HFF-Myc (cell line): ENCODE measurements around the gene PLCB1.

ENCODE experiments used
- DNase-seq: peaks from one replicate; pipeline ENCODE4 v3.0.0-alpha.2; 2011; ENCODE audit warnings: low read depth; ENCODE audit errors: extremely low read depth
- H3K4me3 ChIP-seq: replicated peaks from 2 replicates; pipeline ENCODE4 v1.5.1; 2011; ENCODE audit warnings: low read depth, mild to moderate bottlenecking, control low read depth, low read length
- TF ChIP-seq, protein P1 (sequence below): IDR thresholded peaks from 2 replicates; pipeline ENCODE4 v1.5.1; 2012; ENCODE audit warnings: mild to moderate bottlenecking, low read depth, low read length, control low read depth; ENCODE audit errors: missing control alignments

PLCB1 gene

DNA sequence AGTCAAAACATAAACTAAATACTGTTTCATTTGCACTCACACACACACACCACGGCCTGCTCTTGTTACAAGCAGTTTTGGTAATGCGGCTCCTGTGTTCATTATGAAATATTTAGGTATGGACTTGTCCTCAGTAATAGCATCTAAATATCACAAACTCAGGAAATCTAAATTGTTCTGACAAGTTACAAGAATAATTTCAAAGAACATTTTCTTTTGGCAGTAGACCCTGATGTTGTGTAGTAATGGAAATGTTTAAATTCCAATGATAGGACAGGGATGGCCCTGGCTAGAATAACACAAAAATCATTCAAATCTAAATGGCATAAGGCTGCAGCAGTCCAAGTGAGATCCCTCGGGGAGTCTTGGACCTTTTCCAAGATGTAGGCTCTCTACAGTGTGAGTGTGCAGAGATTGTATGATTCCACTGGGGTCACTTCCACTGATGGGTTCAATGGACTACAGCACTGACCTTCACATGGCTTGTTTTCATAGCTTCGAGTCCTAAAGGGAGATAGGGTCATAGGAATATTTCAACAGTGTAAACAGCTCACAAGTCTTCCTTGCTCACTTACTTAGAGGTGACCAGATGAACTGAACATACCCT, 726.2 kb downstream of the PLCB1 start:
- no peak for DNase-seq
- TF ChIP-seq, protein P1, sequence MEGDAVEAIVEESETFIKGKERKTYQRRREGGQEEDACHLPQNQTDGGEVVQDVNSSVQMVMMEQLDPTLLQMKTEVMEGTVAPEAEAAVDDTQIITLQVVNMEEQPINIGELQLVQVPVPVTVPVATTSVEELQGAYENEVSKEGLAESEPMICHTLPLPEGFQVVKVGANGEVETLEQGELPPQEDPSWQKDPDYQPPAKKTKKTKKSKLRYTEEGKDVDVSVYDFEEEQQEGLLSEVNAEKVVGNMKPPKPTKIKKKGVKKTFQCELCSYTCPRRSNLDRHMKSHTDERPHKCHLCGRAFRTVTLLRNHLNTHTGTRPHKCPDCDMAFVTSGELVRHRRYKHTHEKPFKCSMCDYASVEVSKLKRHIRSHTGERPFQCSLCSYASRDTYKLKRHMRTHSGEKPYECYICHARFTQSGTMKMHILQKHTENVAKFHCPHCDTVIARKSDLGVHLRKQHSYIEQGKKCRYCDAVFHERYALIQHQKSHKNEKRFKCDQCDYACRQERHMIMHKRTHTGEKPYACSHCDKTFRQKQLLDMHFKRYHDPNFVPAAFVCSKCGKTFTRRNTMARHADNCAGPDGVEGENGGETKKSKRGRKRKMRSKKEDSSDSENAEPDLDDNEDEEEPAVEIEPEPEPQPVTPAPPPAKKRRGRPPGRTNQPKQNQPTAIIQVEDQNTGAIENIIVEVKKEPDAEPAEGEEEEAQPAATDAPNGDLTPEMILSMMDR = no peak
- no peak overlapping the region for H3K4me3 ChIP-seq

DNA sequence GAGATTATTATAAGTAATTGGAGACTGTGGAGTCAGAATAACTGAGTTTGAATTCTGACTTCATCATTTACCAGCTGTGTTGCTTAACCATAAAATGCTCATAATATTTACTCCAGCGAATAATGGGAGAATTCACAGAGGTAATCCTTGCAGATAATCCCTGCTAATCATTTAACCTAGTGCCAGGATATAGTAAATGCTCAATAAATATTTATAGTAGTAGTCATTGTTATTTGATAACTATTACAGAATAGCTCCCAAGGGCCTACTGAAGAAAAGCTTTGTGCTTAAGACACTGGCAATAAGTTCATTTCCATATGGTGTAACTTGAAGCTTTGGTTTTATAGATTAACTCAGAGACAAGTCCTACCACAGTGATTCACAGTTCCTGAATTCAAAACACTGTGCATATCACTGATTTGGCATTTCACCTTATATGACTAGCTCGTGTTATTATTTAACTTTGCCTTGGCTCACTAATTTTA, 728.0 kb downstream of the PLCB1 start:
- H3K4me3 ChIP-seq = no peak overlapping the region
- TF ChIP-seq, protein P1 = no peak
- DNase-seq = peak; percentile 73

DNA sequence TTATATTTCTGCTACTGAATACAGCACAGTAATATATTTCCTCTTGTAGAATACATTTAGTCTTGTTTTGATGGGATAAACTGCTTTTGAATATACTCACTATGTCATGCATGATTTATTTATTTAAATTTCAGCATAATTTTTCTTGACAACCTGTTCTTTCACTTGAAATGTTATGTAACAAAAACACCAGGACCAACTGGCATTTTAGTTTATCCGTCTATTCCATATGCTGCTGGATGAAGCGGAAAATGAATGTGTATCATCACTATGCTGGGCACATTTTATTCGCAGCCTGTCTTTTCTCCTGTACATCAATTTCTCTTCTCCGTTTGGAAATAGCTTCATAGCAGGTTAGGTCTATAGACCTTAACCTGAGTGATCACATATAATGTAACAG, 730.0 kb downstream of the PLCB1 start:
- H3K4me3 ChIP-seq = no peak overlapping the region
- TF ChIP-seq, protein P1 = no peak
- DNase-seq = no peak

DNA sequence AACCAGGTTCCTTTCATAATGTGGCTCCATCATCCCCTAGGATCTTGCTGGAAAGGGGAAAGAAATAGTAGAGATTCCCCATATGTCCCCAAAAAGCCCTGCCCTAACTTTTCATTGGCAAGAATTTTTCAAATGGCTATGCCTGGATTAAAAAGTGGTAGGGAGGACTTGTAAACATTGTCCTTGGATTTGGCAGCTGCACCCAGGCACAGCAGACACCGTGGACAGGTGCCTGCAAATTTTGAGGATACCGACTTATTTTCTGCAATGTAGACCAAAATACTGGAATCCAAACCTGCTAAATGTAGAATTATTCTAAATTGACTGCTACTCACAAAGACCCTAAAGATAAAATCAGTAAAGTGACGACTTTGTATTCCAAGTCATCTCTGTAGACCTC, 733.6 kb downstream of the PLCB1 start:
- no peak overlapping the region for H3K4me3 ChIP-seq
- DNase-seq = no peak
- TF ChIP-seq, protein P1 = no peak

DNA sequence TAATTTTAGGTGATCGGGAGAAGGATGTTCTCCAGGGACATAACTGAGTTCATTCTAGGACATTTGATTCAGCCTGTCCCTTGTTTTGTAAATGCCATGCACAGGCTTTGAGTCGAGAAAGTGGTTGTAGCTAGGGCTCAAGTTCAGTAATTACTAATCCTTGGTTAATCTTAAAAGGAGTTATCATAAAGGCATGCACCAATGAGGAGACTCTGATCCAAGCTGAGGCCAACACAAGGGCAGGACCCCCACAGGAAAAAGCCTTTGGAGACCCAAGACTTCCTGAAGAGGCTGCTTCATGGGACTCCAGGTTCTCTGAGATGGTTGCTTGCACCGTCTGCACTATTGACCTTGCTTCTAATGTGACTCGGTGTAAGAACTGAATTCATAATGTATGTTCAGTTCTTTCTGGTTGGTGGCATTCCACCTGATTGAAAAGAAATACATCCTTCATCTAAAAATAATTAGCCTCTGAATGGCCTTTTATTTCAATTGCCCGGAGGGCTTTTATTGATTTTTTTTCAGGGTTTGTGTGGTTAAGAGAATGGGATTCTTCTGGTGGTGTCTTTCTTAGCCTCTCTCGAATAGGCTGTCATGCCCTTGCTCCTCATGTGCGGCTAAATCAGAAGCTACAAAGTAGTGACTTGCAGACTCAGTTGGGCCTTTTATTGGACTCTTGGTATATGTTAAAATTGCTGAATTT, 735.1 kb downstream of the PLCB1 start:
- TF ChIP-seq, protein P1 = no peak
- DNase-seq = no peak
- H3K4me3 ChIP-seq = no peak overlapping the region

DNA sequence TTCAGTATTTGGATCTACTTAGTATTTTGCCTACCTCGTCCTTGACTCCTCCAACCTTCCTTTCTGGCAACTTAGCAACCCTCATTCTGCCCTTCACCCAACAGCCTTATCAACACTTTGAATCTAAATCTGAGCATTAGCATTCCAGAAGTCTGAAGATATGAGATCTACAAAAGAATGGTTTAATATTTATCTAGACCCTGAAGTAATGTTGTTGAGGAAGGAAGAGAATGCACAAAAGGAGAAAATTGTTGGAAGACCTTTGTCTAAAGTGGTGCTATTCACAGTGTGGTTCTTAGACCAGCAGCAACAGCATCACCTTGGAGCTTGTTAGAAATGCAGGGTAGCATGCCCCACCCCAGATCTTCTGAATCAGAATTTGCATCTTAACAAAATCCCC, 738.6 kb downstream of the PLCB1 start:
- no peak overlapping the region for H3K4me3 ChIP-seq
- DNase-seq = no peak
- TF ChIP-seq, protein P1 = no peak
